Heart right ventricle (tissue), 16 donors: Measurements from ENCODE around the gene USPL1. TPM values are rescaled to one million over a fixed set of nuclear protein-coding genes. Genes with fewer than 3 reads are reported as not detected.

Experiments
- ATAC-seq, 8 donors: fragments of 200-7000 bp; cut with Tn5 transposase; one replicate each; pipeline ENCODE4 v1.9.1; 2020; ENCODE audit warnings: mild to moderate bottlenecking in 8 of 8, moderate library complexity in 8 of 8, moderate number of reproducible peaks in 1 of 8
- DNase-seq, 2 donors: peaks; one replicate each; pipeline ENCODE4 v3.0.0-alpha.2; 2020
- H3K27ac ChIP-seq, 10 donors: fragments of 200-600 bp; sonication (generic) in 2 of 10; one replicate each; pipeline versions ENCODE4 v1.5.0 to v1.8.0; 2020 to 2022; ENCODE audit warnings: mild to moderate bottlenecking in 3 of 10
- H3K27me3 ChIP-seq, 7 donors: fragments of 200-600 bp; one replicate each; pipeline ENCODE4 v1.8.0; 2021 to 2022; ENCODE audit warnings: mild to moderate bottlenecking in 2 of 7
- H3K36me3 ChIP-seq, 9 donors: fragments of 200-600 bp; sonication (generic) in 1 of 9; one replicate each; pipeline versions ENCODE4 v1.5.0 to v1.8.0; 2020 to 2022; ENCODE audit warnings: mild to moderate bottlenecking in 2 of 9
- H3K4me1 ChIP-seq, 9 donors: fragments of 200-600 bp; sonication (generic) in 1 of 9; one replicate each; pipeline versions ENCODE4 v1.5.0 to v1.8.0; 2020 to 2022; ENCODE audit warnings: mild to moderate bottlenecking in 4 of 9
- H3K4me3 ChIP-seq, 10 donors: fragments of 200-600 bp; sonication (generic) in 2 of 10; one replicate each; pipeline versions ENCODE4 v1.5.0 to v1.8.0; 2020 to 2022; ENCODE audit warnings: mild to moderate bottlenecking in 7 of 10, moderate library complexity in 2 of 10
- H3K9me3 ChIP-seq, 11 donors: fragments of 200-600 bp in 10 of 11; sonication (generic) in 2 of 11; one replicate each; pipeline versions ENCODE4 v1.5.0 to v1.8.0; 2013 to 2022; ENCODE audit warnings: mild to moderate bottlenecking in 2 of 11, control low read depth in 1 of 11, moderate library complexity in 1 of 11
- CTCF ChIP-seq, 9 donors: fragments of 200-600 bp; sonication (generic) in 2 of 9; IDR thresholded peaks; one replicate each; pipeline versions ENCODE4 v1.5.0 to v1.8.0; 2021 to 2022; ENCODE audit warnings: antibody characterized with exemption in 9 of 9, mild to moderate bottlenecking in 5 of 9, moderate library complexity in 1 of 9
- WGBS, 2 donors: extraction: QIAGEN DNeasy Blood & Tissue Kit; methylation state at CpG; one replicate each; pipeline ENCODE4 v1.1.7; 2013; ENCODE audit warnings: inconsistent platforms in 1 of 2; 5-methylcytosine and 5-hydroxymethylcytosine counted together
- intact Hi-C, 10 donors: fragments of 100-400 bp; cut with DNase I; formaldehyde crosslinking; loops; one replicate each; pipeline versions ENCODE4 v1.11.1 to v1.14.2; 2022
- polyA plus RNA-seq, 2 donors: library from polyadenylated mRNA; stranded (reverse); fragments of 200-250 nt; gene quantifications; one replicate each; pipeline ENCODE4 v1.2.3, GENCODE V29; 2013
- total RNA-seq, 10 donors: library from RNA; stranded (reverse); fragmentation: NEBNext Ultra II Directional in 3 of 10; extraction: Animal tissue kit (Norgen Biotek cat#: 25700) in 3 of 10; gene quantifications; one replicate each; pipeline versions ENCODE4 v1.2.1 to v1.2.4, GENCODE V29; 2021 to 2023
- donor health status: Arrhythmogenic right ventricular cardiomyopathy.
- donor health status: ischemic (EF 13 %, LVEDD 7.1; RV severe dilation, severe dysfunction).
- donor health status: healthy with polysubstance abuse.
- donor health status: DM: no; HTN: yes; CAD: no.
- donor health status: DM: no; HTN: no; CAD: no.
- donor health status: ischemic (EF 25% LVEDD 6.9; RV normal size, moderate dysfunction).
- donor health status: ischemic (EF 25% LVEDD 5.7; RV mildly dilated, moderate dysfunction).
- donor health status: healthy.
- donor health status: DM: yes; HTN: yes; CAD: no.
- donor health status: Ischemic cardiomyopathy.
- donor health status: ischemic (EF 35%, LVEDD 5.7; RV mildly dilated, moderate dysfunction).
- donor health status: nonischemic (EF 11% LVEDD 7.7; RV severe dilation, severe dysfunction).
- donor health status: DM: yes; HTN: yes; CAD: no.
- donor health status: PGD.
- donor health status: ischemic (EF 29% LVEDD 5.4; RV normal size, mild dysfunction).
- donor health status: nonischemic (EF 23%, LVEDD 6.1; RV moderate dilation, normal function).

USPL1 gene
- total and polyA plus RNA-seq, 12 donors, result 4.9 to 10.6 (median 9.7) TPM

GRCh38 chr13:30698488-30699005 lies 80.8 kb downstream of the USPL1 start:
- Histone ChIP-seq H3K36me3 (no peaks in the 10 kb centered on the region), H3K27me3 (peaks cover 0 to 6% (median 0%) of the 10 kb centered on the region in 7 donors), H3K4me3 (no peak overlapping the region), H3K4me1 (peaks cover 0 to 36% (median 16%) of the 10 kb centered on the region in 9 donors), H3K27ac (peak overlapping the region in 1 of 10 donors; percentile 44), H3K9me3 (no peaks in the 10 kb centered on the region)
- WGBS, 2 donors, result 89 to 92% methylated on average over 15 of the region's 15 CpGs
- ATAC-seq (no peak), DNase-seq (no peak)
- no peak for TF ChIP-seq CTCF (IDR thresholded peaks at IDR 0.05)
- intact Hi-C loops, result no loop called here

DNA sequence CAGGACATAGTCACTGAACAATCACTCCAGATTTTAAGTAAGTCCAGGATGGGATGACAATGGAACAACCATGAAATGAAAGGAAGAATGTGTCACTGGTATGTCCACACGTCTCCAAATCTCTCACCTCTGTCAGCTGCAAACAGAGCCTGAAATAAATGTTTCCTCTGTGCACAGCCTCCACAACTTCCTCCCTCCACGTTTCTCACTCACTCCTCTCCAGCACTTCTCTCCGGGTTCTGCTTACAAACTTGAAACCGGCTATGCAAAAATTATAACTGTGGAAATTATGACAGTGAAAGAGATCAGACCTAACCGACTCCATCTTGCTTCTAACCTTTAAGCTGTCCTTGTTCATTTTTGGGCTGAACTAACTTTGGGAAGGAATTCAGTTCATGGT lies 82.6 kb downstream of the USPL1 start:
- H3K4me3 ChIP-seq, result no peak overlapping the region
- intact Hi-C loops, result no loop called here
- peaks cover 0 to 6% (median 0%) of the 10 kb centered on the region in 7 donors for H3K27me3 ChIP-seq
- no peak for TF ChIP-seq CTCF (IDR thresholded peaks at IDR 0.05)
- H3K36me3 ChIP-seq, result no peaks in the 10 kb centered on the region
- no peaks in the 10 kb centered on the region for H3K9me3 ChIP-seq
- DNase-seq (no peak), ATAC-seq (no peak)
- WGBS, 2 donors, result 66 to 67% methylated on average over 5 of the region's 5 CpGs
- H3K4me1 ChIP-seq, result peaks cover 0 to 34% (median 16%) of the 10 kb centered on the region in 9 donors
- H3K27ac ChIP-seq, result no peak overlapping the region

- Histone ChIP-seq H3K36me3 (no peaks in the 10 kb centered on the region), H3K4me3 (no peak overlapping the region), H3K27me3 (peaks cover 0 to 6% (median 0%) of the 10 kb centered on the region in 7 donors), H3K4me1 (peaks cover 0 to 18% (median 6%) of the 10 kb centered on the region in 9 donors), H3K27ac (no peak overlapping the region), H3K9me3 (no peaks in the 10 kb centered on the region)
- intact Hi-C loops, result no loop called here
- DNase-seq (no peak), ATAC-seq (no peak)
- WGBS, 2 donors, result 96 to 98% methylated on average over 4 of the region's 4 CpGs
- no peak for TF ChIP-seq CTCF (IDR thresholded peaks at IDR 0.05)
Measured at GRCh38 chr13:30702006-30702405, 84.3 kb downstream of the USPL1 start.

GRCh38 chr13:30704596-30704995 lies 86.9 kb downstream of the USPL1 start:
- peaks cover 0 to 4% (median 0%) of the 10 kb centered on the region in 9 donors for H3K4me1 ChIP-seq
- no peaks in the 10 kb centered on the region for H3K36me3 ChIP-seq
- peaks cover 0 to 6% (median 0%) of the 10 kb centered on the region in 7 donors for H3K27me3 ChIP-seq
- H3K9me3 ChIP-seq, result no peaks in the 10 kb centered on the region
- WGBS, 2 donors, result 64 to 68% methylated on average over 6 of the region's 6 CpGs
- intact Hi-C loops, result no loop called here
- no peak overlapping the region for H3K4me3 ChIP-seq
- TF ChIP-seq CTCF (IDR thresholded peaks at IDR 0.05), result no peak
- ATAC-seq, result no peak
- DNase-seq, result no peak
- no peak overlapping the region for H3K27ac ChIP-seq
